Germinal center (tissue), 1 donor: ENCODE results near the gene RNF31.

ENCODE experiments used
- DNase-seq: peaks from one replicate; pipeline ENCODE4 v3.0.0; 2012; ENCODE audit warnings: mixed read lengths, low spot score

RNF31 gene

GRCh38 chr14:24159777-24160498 lies 12.6 kb downstream of the RNF31 start:
- DNase-seq: no peak

GRCh38 chr14:24160499-24160849 lies 13.2 kb downstream of the RNF31 start:
- no peak for DNase-seq

- DNase-seq: peak; percentile 94
Observed at GRCh38 chr14:24160850-24161804, 13.8 kb downstream of the RNF31 start, which contains the start of gene IRF9. Gene IRF9, plus strand, starts transcription at chr14:24161265. Its CDS starts 880 bp downstream, at chr14:24162145.

GRCh38 chr14:24162093-24162492 lies 14.8 kb downstream of the RNF31 start:
- DNase-seq: no peak

- no peak for DNase-seq
Observed at GRCh38 chr14:24164518-24164991, 17.3 kb downstream of the RNF31 start.

GRCh38 chr14:24165785-24166184 lies 18.5 kb downstream of the RNF31 start:
- DNase-seq: no peak

- no peak for DNase-seq
Observed at GRCh38 chr14:24167469-24168114, 20.3 kb downstream of the RNF31 start.

- peak; percentile 96 for DNase-seq
Observed at GRCh38 chr14:24171422-24172260, 24.3 kb downstream of the RNF31 start, which contains the start of gene REC8. Gene REC8, plus strand, starts transcription at chr14:24172080. Its CDS starts 473 bp downstream, at chr14:24172553.

GRCh38 chr14:24172261-24172860 lies 25.1 kb downstream of the RNF31 start:
- DNase-seq: no peak

GRCh38 chr14:24172871-24173281 lies 25.6 kb downstream of the RNF31 start:
- DNase-seq: no peak

GRCh38 chr14:24176599-24176998 lies 29.3 kb downstream of the RNF31 start:
- DNase-seq: no peak

- no peak for DNase-seq
Observed at GRCh38 chr14:24177041-24177825, 29.9 kb downstream of the RNF31 start.

GRCh38 chr14:24177891-24178290 lies 30.6 kb downstream of the RNF31 start:
- DNase-seq: no peak

GRCh38 chr14:24178399-24179178 lies 31.3 kb downstream of the RNF31 start:
- no peak for DNase-seq

- DNase-seq: no peak
Observed at GRCh38 chr14:24179294-24179960, 32.1 kb downstream of the RNF31 start.

- no peak for DNase-seq
Observed at GRCh38 chr14:24179961-24180796, 32.9 kb downstream of the RNF31 start.

- DNase-seq: no peak
Observed at GRCh38 chr14:24181371-24182077, 34.2 kb downstream of the RNF31 start.
